Endothelial cell of umbilical vein (primary cell): Measurements from ENCODE around the gene NMNAT3. TPM values are rescaled to one million over a fixed set of nuclear protein-coding genes. Genes with fewer than 3 reads are reported as not detected.

ENCODE experiments used
- BruUV-seq: library from RNA; stranded (reverse); fragments of 400-500 nt; replicated peaks from 2 replicates; lab custom pipeline; 2021; lab: Mats Ljungman, UMichigan
- CTCF ChIA-PET: fragments of 300-600, 350-600 bp; sonication (Branson Sonifier 250); formaldehyde crosslinking; loops from one replicate; lab custom pipeline; 2021; ENCODE audit warnings: antibody characterized with exemption, inconsistent platforms; lab: Charles Lee
- POLR2A ChIA-PET: fragments of 300-600, 350-600 bp; sonication (Branson Sonifier 250); formaldehyde crosslinking; loops from one replicate; lab custom pipeline; 2021; ENCODE audit warnings: antibody characterized with exemption, inconsistent platforms; lab: Charles Lee
- DNase-seq: peaks from one replicate; pipeline ENCODE4 v3.0.0-alpha.2; 2011; ENCODE audit warnings: low read depth, low spot score
- FAIRE-seq: peaks from 2 replicates; lab custom pipeline; 2011; peaks lifted over from hg19 to GRCh38; lab: Jason Lieb, UNC
- H2AFZ ChIP-seq: 2 replicates; pipeline ENCODE4 v1.6.0; 2012; ENCODE audit warnings: low read depth, low read length, control low read depth, inconsistent platforms
- H3K27ac ChIP-seq: 2 replicates; pipeline ENCODE4 v1.5.1; 2011; ENCODE audit warnings: low read depth, mild to moderate bottlenecking, control low read depth, low read length, moderate library complexity; ENCODE audit not compliant: insufficient read depth
- H3K27me3 ChIP-seq, 2 experiments: 2 replicates each; pipeline versions ENCODE4 v1.6.0 to v1.6.1; 2011; ENCODE audit warnings: low read length in 2 of 2, mixed read lengths in 1 of 2; ENCODE audit not compliant: control insufficient read depth in 2 of 2, insufficient read depth in 2 of 2
- H3K36me3 ChIP-seq, 2 experiments: 2 replicates in 1 of 2; 3 replicates in 1 of 2; pipeline ENCODE4 v1.5.1; 2011; ENCODE audit warnings: low read length in 2 of 2, mild to moderate bottlenecking in 1 of 2, moderate library complexity in 1 of 2; ENCODE audit not compliant: control insufficient read depth in 2 of 2, insufficient read depth in 2 of 2; ENCODE audit errors: extremely low read depth in 1 of 2
- H3K4me1 ChIP-seq: 3 replicates; pipeline ENCODE4 v1.5.1; 2011; ENCODE audit warnings: mild to moderate bottlenecking, low read length; ENCODE audit not compliant: control insufficient read depth, insufficient read depth; ENCODE audit errors: extremely low read depth
- H3K4me2 ChIP-seq: 2 replicates; pipeline ENCODE4 v1.6.1; 2011; ENCODE audit warnings: low read length, control low read depth, mixed read lengths; ENCODE audit not compliant: insufficient read depth
- H3K4me3 ChIP-seq, 3 experiments: fragments of 200-600 bp in 1 of 3; sonication (generic), shearing (Covaris generic) in 1 of 3; replicated peaks in 1 of 3; 2 replicates each; pipeline ENCODE4 v1.5.1; 2011 to 2016; ENCODE audit warnings: control low read depth in 3 of 3, low read length in 3 of 3, mild to moderate bottlenecking in 2 of 3, inconsistent platforms in 1 of 3, low read depth in 1 of 3, moderate library complexity in 1 of 3; ENCODE audit not compliant: insufficient read depth in 1 of 3
- H3K79me2 ChIP-seq: 2 replicates; pipeline ENCODE4 v1.6.0; 2012; ENCODE audit warnings: low read length, inconsistent platforms; ENCODE audit not compliant: control insufficient read depth, insufficient read depth
- H3K9ac ChIP-seq: replicated peaks from 2 replicates; pipeline ENCODE3; 2011; ENCODE audit warnings: low read length, control low read depth; ENCODE audit not compliant: insufficient read depth; ENCODE audit errors: extremely low read depth
- H3K9me1 ChIP-seq: replicated peaks from 3 replicates; pipeline ENCODE4 v1.6.0; 2011; ENCODE audit warnings: mild to moderate bottlenecking, low read length; ENCODE audit not compliant: control insufficient read depth, insufficient read depth; ENCODE audit errors: extremely low read depth
- H3K9me3 ChIP-seq: replicated peaks from 2 replicates; pipeline ENCODE4 v1.5.1; 2012; ENCODE audit warnings: low read length, inconsistent platforms; ENCODE audit not compliant: control insufficient read depth, insufficient read depth
- H4K20me1 ChIP-seq: replicated peaks from 2 replicates; pipeline ENCODE3; 2011; ENCODE audit warnings: mild to moderate bottlenecking, low read length; ENCODE audit not compliant: control insufficient read depth, insufficient read depth; ENCODE audit errors: extremely low read depth
- CTCF ChIP-seq, 2 donors: IDR thresholded peaks; 1 replicate in 1 of 2; 2 replicates in 1 of 2; pipeline ENCODE4 v1.5.1; 2011; ENCODE audit warnings: low read length in 2 of 2, mild to moderate bottlenecking in 2 of 2, moderate library complexity in 2 of 2, control low read depth in 1 of 2, inconsistent platforms in 1 of 2, low read depth in 1 of 2; ENCODE audit not compliant: insufficient read depth in 1 of 2; ENCODE audit errors: extremely low read depth in 1 of 2
- EZH2 ChIP-seq: IDR thresholded peaks from 2 replicates; pipeline ENCODE4 v1.6.1; 2012; ENCODE audit warnings: borderline replicate concordance, low read depth, mild to moderate bottlenecking, moderate library complexity, low read length, inconsistent platforms; ENCODE audit not compliant: severe bottlenecking
- FOS ChIP-seq: IDR thresholded peaks from 2 replicates; pipeline ENCODE4 v1.6.1; 2011; ENCODE audit warnings: mild to moderate bottlenecking, low read length, moderate library complexity, borderline replicate concordance; ENCODE audit not compliant: insufficient read depth
- GATA2 ChIP-seq: IDR thresholded peaks from 2 replicates; pipeline ENCODE4 v1.7.0; 2011; ENCODE audit warnings: low read depth, mild to moderate bottlenecking, moderate library complexity, mixed read lengths, low read length; ENCODE audit not compliant: insufficient read length, insufficient read depth
- JUN ChIP-seq: IDR thresholded peaks from 2 replicates; pipeline ENCODE4 v1.6.1; 2011; ENCODE audit warnings: borderline replicate concordance, low read depth; ENCODE audit not compliant: insufficient read length, insufficient read depth
- MAX ChIP-seq: IDR thresholded peaks from 2 replicates; pipeline ENCODE4 v1.6.1; 2011; ENCODE audit not compliant: insufficient read depth, insufficient read length
- MYC ChIP-seq: IDR thresholded peaks from one replicate; pipeline ENCODE4 v1.6.1; 2011; ENCODE audit warnings: mild to moderate bottlenecking, low read depth, low read length
- POLR2A ChIP-seq: IDR thresholded peaks from 2 replicates; pipeline ENCODE4 v1.6.1; 2012; ENCODE audit warnings: low read depth, mild to moderate bottlenecking, control low read depth, low read length
- POLR2AphosphoS5 ChIP-seq: IDR thresholded peaks from 2 replicates; pipeline ENCODE4 v1.6.1; 2012; ENCODE audit warnings: low read depth, mild to moderate bottlenecking, control low read depth, low read length, moderate library complexity; ENCODE audit not compliant: insufficient read depth
- dilution Hi-C: fragments of 300-500 bp; cut with MboI; formaldehyde crosslinking; loops from one replicate; pipeline ENCODE4 v1.15.0; 2019; ENCODE audit warnings: low sequenced_read_pairs; ENCODE audit not compliant: extremely low pct_ligation_motif_present
- intact Hi-C: fragments of 100-400 bp; cut with micrococcal nuclease; formaldehyde crosslinking; loops from one replicate; pipeline ENCODE4 v1.10.0; 2022
- polyA plus RNA-seq, 4 experiments: library from polyadenylated mRNA; depleted of rRNA in 3 of 4; stranded (reverse) in 3 of 4; unstranded in 1 of 4; fragments of >200 nt; gene quantifications; 2 replicates each; pipeline versions ENCODE4 v1.2.1 to v1.2.3, GENCODE V29; 2011 to 2012; ENCODE audit warnings: missing spikeins in 1 of 4
- total RNA-seq: library from RNA; stranded (reverse); gene quantifications from 2 replicates; pipeline ENCODE4 v1.2.3, GENCODE V29; 2021

NMNAT3 gene
- total and polyA plus RNA-seq, 2 donors (not counting 3 experiments of a cell fraction or from before 2014, with no cell fraction given) = 0.59 to 0.60 TPM

- intact Hi-C loops = no loop called here
- no peak overlapping the region for H3K27ac ChIP-seq
Observed at GRCh38 chr3:139687431-139687830, 9.7 kb upstream of the NMNAT3 start.

DNA sequence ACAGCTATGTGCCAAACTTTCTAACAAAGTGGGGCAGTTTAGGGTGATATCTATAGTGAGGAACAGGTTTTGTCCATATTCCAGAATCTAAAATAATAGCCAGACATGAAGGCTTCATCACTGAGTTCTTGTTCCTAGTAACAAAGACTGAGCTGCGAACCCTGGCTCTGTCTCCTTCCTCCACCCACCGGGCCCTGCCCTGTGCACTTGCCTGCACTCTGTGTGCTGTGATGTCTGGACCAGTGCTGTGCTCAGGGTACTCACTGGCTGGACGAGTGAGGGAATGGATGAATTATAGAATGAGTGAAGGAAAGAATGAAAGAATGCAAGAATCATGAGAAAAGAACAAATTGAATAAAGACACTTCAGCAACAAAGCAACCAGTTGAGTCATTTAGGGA, 8.9 kb upstream of the NMNAT3 start:
- Histone ChIP-seq H3K79me2 (no peaks in the 10 kb centered on the region), H3K27ac (no peak overlapping the region), H3K27me3 (no peaks in the 10 kb centered on the region), H3K9me1 (no peaks in the 10 kb centered on the region), H3K9me3 (no peaks in the 10 kb centered on the region), H4K20me1 (no peaks in the 10 kb centered on the region), H3K4me2 (no peak overlapping the region), H3K4me1 (no peaks in the 10 kb centered on the region), H3K9ac (no peak overlapping the region), H3K36me3 (no peaks in the 10 kb centered on the region), H3K4me3 (no peak overlapping the region), H2AFZ (no peak overlapping the region)
- dilution Hi-C loops (no loop called here), intact Hi-C loops (no loop called here)
- no TSS peak for BruUV-seq
- FAIRE-seq (no peak), DNase-seq (no peak)
- ChIA-PET CTCF (no interaction called here), POLR2A (no interaction called here)
- TF ChIP-seq POLR2AphosphoS5 (no peak), CTCF (IDR thresholded peaks at IDR 0.05; ENCODE audit: extremely low read depth in 1 of 2, insufficient read depth in 1 of 2, low read depth in 1 of 2, low read length in 2 of 2) (no peak), FOS (no peak), EZH2 (no peak), JUN (no peak), MYC (no peak), GATA2 (no peak), POLR2A (no peak), MAX (no peak)

More at GRCh38 chr3:139687431-139687830, 9.7 kb upstream of the NMNAT3 start:
- CTCF ChIA-PET = no interaction called here
- FAIRE-seq (no peak), DNase-seq (no peak)
- Histone ChIP-seq H3K9ac (no peak overlapping the region), H3K9me1 (no peaks in the 10 kb centered on the region), H3K4me2 (no peak overlapping the region), H3K4me1 (no peaks in the 10 kb centered on the region), H3K4me3 (no peak overlapping the region), H3K36me3 (no peaks in the 10 kb centered on the region), H3K79me2 (no peaks in the 10 kb centered on the region), H4K20me1 (no peaks in the 10 kb centered on the region), H2AFZ (no peak overlapping the region), H3K27me3 (no peaks in the 10 kb centered on the region), H3K9me3 (no peaks in the 10 kb centered on the region)
- TF ChIP-seq EZH2 (no peak), GATA2 (no peak), POLR2AphosphoS5 (no peak), MYC (no peak), JUN (no peak), MAX (no peak)
- POLR2A ChIA-PET = no interaction called here
- BruUV-seq = no TSS peak
- dilution Hi-C loops = no loop called here
